ENCODE measurements around the gene SPIRE2. TPM values are rescaled to one million over a fixed set of nuclear protein-coding genes. Genes with fewer than 3 reads are reported as not detected.

The SPIRE2 gene
- total RNA-seq, 2 donors from 2014 or later, result 0.90 to 1.8 TPM

GRCh38 chr16:89890200-89890599 lies 61.9 kb downstream of the SPIRE2 start:
- Histone ChIP-seq H3K4me1 (no peaks in the 10 kb centered on the region), H3K27me3 (no peaks in the 10 kb centered on the region), H3K9me3 (no peaks in the 10 kb centered on the region), H3K27ac (no peak overlapping the region), H3K4me3 (no peak overlapping the region), H3K36me3 (peaks cover 95% of the 10 kb centered on the region)
- no peak for TF ChIP-seq CTCF (IDR thresholded peaks at IDR 0.05)
- no peak for DNase-seq (ENCODE audit: low spot score)

GRCh38 chr16:89890886-89891657 lies 62.8 kb downstream of the SPIRE2 start:
- Histone ChIP-seq H3K4me3 (no peak overlapping the region), H3K27ac (no peak overlapping the region), H3K9me3 (no peaks in the 10 kb centered on the region), H3K27me3 (no peaks in the 10 kb centered on the region), H3K4me1 (no peaks in the 10 kb centered on the region), H3K36me3 (peaks cover 95% of the 10 kb centered on the region)
- no peak for TF ChIP-seq CTCF (IDR thresholded peaks at IDR 0.05)
- no peak for DNase-seq (ENCODE audit: low spot score)

- no peak for DNase-seq (ENCODE audit: low spot score)
- H3K4me1 ChIP-seq, result no peaks in the 10 kb centered on the region
- H3K36me3 ChIP-seq, result peaks cover 92% of the 10 kb centered on the region
- no peaks in the 10 kb centered on the region for H3K9me3 ChIP-seq
- H3K27me3 ChIP-seq, result no peaks in the 10 kb centered on the region
- no peak overlapping the region for H3K4me3 ChIP-seq
- no peak for TF ChIP-seq CTCF (IDR thresholded peaks at IDR 0.05)
- no peak overlapping the region for H3K27ac ChIP-seq
Measured at GRCh38 chr16:89892055-89892630, 63.9 kb downstream of the SPIRE2 start.

- Histone ChIP-seq H3K27me3 (no peaks in the 10 kb centered on the region), H3K9me3 (no peaks in the 10 kb centered on the region), H3K4me1 (no peaks in the 10 kb centered on the region), H3K36me3 (peaks cover 92% of the 10 kb centered on the region), H3K4me3 (no peak overlapping the region), H3K27ac (no peak overlapping the region)
- no peak for DNase-seq (ENCODE audit: low spot score)
- no peak for TF ChIP-seq CTCF (IDR thresholded peaks at IDR 0.05)
Measured at GRCh38 chr16:89892635-89893034, 64.4 kb downstream of the SPIRE2 start.

GRCh38 chr16:89893642-89894548 lies 65.6 kb downstream of the SPIRE2 start:
- DNase-seq (ENCODE audit: low spot score), result no peak
- peaks cover 90% of the 10 kb centered on the region for H3K36me3 ChIP-seq
- H3K27ac ChIP-seq, result no peak overlapping the region
- H3K4me1 ChIP-seq, result no peaks in the 10 kb centered on the region
- no peaks in the 10 kb centered on the region for H3K27me3 ChIP-seq
- TF ChIP-seq CTCF (IDR thresholded peaks at IDR 0.05), result no peak
- H3K9me3 ChIP-seq, result no peaks in the 10 kb centered on the region
- no peak overlapping the region for H3K4me3 ChIP-seq

Measured in right atrium auricular region (tissue), 2 donors.